Sigmoid colon (tissue), 4 donors: ENCODE data around the gene MYLK4.

Experiments used
- CTCF ChIP-seq, 4 experiments: fragments of 450-650 bp in 3 of 4; fragments of 200-600 bp in 1 of 4; IDR thresholded peaks; one replicate each; pipeline ENCODE4 v1.5.1; 2016 to 2019; ENCODE audit warnings: antibody characterized with exemption in 4 of 4, mild to moderate bottlenecking in 3 of 4, moderate library complexity in 2 of 4
- EP300 ChIP-seq, 4 donors: sonication (generic); formaldehyde crosslinking; IDR thresholded peaks; one replicate each; pipeline ENCODE4 v1.6.1; 2017; ENCODE audit warnings: antibody characterized with exemption in 4 of 4
- POLR2A ChIP-seq, 2 donors: fragments of 450-650 bp; IDR thresholded peaks; one replicate each; pipeline ENCODE4 v1.6.1; 2016; ENCODE audit warnings: antibody characterized with exemption in 2 of 2, mild to moderate bottlenecking in 2 of 2, moderate library complexity in 2 of 2

GRCh38 chr6:2799936-2800527 lies 49.3 kb upstream of the MYLK4 start:
- TF ChIP-seq CTCF (IDR thresholded peaks at IDR 0.05): no peak
- TF ChIP-seq EP300 (IDR thresholded peaks at IDR 0.05): no peak
- TF ChIP-seq POLR2A (IDR thresholded peaks at IDR 0.05): no peak
